GM21367 (cell line): ENCODE measurements around the gene LAMC3.
"Not testable (repeated sequence)": the region's sequence is repeated elsewhere in the genome, so short reads cannot be mapped to it uniquely, and the experiment has no call there.

Experiments
- ATAC-seq: cut with Tn5 transposase; IDR thresholded peaks from one replicate; pipeline ENCODE4 v1.9.1; 2021; ENCODE audit not compliant: unreplicated experiment

LAMC3 gene

DNA sequence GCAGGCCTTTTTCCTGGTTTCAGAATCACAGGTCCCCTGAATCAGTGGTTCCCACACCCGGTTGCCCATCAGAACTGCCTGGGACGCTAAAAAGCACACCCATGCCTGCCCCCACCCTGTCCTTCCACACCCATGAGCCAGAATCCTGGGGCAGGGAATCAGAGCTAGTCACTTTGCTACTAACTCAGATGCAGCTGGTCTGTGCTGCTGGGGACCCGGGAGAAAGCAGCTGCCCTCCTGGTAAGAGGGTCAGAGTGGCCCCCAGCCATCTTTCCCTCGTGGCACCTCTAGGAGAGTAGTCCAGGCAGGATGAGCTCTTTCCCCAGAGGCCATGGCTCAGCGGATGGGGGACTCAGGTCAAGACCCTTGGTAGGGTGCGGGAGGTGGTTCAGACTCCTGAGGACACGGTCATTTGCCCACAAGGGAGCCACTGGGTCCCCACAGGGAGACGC lies 105.1 kb downstream of the LAMC3 start:
- no peak for ATAC-seq

GRCh38 chr9:131115360-131115742 lies 106.4 kb downstream of the LAMC3 start:
- ATAC-seq = not testable (repeated sequence)

GRCh38 chr9:131116281-131117120 lies 107.5 kb downstream of the LAMC3 start:
- ATAC-seq = no peak

- no peak for ATAC-seq
Measured at GRCh38 chr9:131117121-131117761, 108.3 kb downstream of the LAMC3 start.

DNA sequence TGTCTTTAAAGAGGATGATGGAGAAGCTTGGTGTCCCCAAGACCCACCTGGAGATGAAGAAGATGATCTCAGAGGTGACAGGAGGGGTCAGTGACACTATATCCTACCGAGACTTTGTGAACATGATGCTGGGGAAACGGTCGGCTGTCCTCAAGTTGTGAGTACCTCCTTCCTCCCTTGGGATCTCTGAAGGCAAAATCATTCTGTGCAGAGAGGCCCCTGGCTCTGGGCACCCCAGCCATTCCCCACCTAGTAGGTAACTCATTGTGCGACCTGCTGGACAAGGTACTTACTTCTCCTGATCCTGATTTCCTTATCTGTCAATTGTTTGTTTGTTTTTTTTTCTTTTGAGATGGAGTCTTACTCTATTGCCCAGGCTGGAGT lies 108.8 kb downstream of the LAMC3 start:
- no peak for ATAC-seq

GRCh38 chr9:131119600-131119999 lies 110.6 kb downstream of the LAMC3 start:
- no peak for ATAC-seq

GRCh38 chr9:131120620-131121228 lies 111.8 kb downstream of the LAMC3 start:
- ATAC-seq = no peak

DNA sequence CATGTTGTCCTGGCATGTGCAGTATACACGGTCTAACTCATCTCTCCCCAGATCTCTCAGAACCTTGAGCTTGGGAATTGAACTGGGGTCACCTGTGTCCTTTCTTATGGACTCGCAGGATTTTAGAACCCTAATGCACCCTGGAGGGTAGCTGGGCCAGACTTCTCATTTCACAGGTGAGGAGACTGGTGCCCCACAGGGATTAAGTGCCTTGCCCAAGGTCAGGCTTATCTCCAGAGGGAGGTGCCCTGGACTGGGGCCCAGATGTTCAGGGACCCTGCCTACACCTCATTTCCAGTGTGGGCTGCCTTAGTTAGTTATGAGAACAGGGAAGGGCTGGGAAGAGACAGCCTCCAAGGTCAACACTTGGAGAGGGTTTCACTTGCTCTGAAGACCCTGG lies 112.4 kb downstream of the LAMC3 start:
- no peak for ATAC-seq

DNA sequence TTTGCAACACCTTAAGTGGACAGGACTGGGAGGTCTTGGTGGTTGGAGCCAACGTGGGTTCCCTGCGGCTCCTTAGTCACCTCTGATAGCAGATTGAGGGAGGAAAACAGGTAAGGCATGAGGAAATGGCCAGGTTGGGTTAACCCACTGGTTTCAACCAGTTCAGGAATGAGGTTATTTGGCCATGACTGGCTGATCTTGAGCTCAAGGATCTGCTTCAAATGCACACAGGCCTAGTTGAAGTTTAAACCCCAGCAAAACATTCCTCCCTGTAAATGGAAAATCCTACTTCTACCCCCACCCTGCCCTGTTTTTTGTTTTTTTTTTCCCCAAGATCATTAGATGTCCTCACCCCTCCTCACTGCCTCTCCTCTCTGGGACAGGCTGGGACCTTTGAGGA lies 113.2 kb downstream of the LAMC3 start:
- no peak for ATAC-seq

- ATAC-seq = no peak
Measured at GRCh38 chr9:131125038-131125287, 116.0 kb downstream of the LAMC3 start.

DNA sequence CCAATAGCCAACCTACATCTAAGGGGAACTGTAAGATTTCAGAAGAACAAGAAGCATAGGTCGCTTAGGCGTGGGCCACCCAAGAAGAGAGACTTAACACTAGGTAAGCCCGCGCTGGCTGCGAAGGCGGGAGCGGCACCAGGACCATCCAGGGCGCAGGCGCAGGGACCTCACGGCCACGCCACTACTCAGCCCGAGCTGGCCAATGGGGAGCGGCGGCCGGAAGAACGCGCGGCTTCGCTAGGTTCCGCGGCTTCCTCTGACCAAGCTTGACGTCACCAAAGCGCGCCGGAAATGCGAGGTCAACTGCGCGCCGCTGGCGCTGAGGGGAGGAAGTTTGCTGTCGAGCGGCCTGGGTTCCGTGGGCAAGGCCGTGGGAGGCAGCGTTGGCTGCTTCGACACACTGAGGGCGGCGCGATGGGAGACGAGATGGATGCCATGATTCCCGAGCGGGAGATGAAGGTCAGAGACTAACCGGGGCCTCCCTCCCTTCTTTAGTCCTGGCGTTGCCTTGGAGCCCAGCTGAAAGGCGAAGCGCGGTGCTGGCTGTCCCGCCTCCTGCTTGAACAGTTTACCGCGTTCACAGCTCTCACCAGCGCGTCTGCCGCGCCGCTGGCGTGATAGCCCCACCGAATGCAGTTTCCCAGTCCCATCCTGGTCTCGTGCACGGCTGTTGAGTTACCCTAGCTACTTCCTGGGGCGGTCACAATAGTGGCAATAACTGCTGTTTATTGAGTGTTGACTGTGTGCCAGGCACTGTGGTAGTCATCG lies 116.5 kb downstream of the LAMC3 start, which contains the start of gene NUP214:
NUP214 (plus strand) TSS at position 299 of the 771 bp plus-strand sequence; CDS start at position 418, 119 bp downstream.
- ATAC-seq = peak; percentile 94

DNA sequence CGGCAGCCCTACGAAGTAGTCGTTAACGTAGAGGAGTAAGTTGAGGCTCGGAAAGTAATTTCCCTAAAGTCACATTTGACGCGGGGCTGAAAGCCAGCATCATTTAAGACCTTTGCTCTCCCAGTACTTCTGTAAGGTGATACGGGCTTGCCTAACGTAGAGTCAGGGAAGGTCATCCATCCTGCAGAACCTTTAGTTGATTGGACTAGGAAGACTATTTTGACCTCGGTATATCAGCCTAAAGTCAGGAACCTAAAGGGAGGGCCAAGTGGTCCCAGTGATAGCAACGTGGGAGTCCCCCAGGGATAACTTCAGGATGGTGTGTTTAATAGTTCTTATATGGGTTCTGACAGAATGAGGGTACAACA lies 117.1 kb downstream of the LAMC3 start:
- no peak for ATAC-seq

GRCh38 chr9:131129183-131129582 lies 120.2 kb downstream of the LAMC3 start:
- no peak for ATAC-seq

DNA sequence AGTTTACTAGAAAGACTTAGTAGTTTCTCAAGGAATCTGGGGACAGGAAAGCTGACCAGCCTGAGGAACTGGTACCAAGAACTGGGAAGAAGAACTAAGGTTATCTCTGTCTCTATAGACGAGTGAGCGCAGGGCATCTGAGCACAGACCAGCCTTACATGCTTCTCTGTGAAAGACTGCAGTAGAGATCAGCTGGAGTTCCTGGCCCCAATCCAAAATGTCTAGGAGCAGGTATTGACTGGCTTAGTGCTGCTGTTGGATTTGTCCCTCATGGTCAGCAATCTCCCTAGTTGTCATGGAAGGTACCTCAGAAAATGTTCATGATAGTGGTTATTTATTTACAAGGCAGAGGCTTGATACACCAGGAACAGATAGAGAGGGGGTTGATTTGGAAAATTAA lies 129.7 kb downstream of the LAMC3 start:
- ATAC-seq = no peak

DNA sequence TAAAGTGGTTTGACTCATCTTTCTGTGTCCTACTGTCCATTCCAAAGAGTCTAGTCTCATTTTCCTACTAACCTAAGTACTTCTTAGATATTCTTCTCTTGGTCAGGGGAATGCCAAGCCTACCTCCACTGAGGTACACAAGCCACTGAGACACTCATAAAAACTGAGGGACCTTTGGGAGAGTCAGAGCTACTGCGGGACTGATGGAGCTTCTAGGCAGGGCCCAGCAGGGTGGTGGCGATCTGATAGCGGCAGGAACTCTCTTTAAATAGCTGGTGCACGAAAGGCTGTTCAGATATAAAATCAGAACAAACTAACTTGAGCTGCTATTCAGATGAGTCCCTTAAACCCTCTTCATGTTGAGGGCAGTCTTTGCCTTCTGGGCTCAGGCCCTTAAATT lies 131.1 kb downstream of the LAMC3 start:
- ATAC-seq = no peak

GRCh38 chr9:131140550-131140949 lies 131.6 kb downstream of the LAMC3 start:
- no peak for ATAC-seq

DNA sequence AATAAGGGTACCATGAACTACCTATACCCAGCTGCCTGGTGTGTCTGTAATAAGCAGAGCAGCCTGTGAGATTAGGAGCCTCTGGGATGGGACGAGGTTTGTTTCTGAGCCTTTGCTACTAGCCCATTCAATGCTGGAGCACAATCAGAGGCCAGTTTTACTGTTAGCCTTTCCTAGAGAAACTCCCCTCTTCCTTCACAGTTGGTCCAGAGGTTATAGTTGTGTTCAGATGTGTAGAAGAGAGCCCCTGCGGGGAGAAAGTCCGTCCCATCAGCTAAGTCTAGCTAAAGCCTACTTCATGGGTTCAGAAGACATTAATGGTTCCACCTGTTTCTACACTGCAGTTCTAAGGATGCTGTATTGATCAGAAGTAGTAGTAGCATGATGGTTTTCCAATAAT lies 133.2 kb downstream of the LAMC3 start:
- ATAC-seq = no peak
